ENCODE measurements around the gene KRTAP12-1.

KRTAP12-1 gene

GRCh38 chr21:44710756-44711326 is 28.9 kb upstream of the KRTAP12-1 start:
- DNase-seq: peak in 1 of 2 donors; percentile 1

- DNase-seq: peak in 1 of 2 donors; percentile 9
These were observed 28.3 kb upstream of the KRTAP12-1 start for GRCh38 chr21:44710294-44710665.

- peak; percentile 11 to 18 for DNase-seq
These were observed 27.7 kb upstream of the KRTAP12-1 start for GRCh38 chr21:44709426-44710293.

- peak in 1 of 2 donors; percentile 9 for DNase-seq
These were observed 27.0 kb upstream of the KRTAP12-1 start for GRCh38 chr21:44708866-44709425.

GRCh38 chr21:44708213-44708865 is 26.4 kb upstream of the KRTAP12-1 start:
- peak in 1 of 2 donors; percentile 9 for DNase-seq

GRCh38 chr21:44706706-44707581 is 25.0 kb upstream of the KRTAP12-1 start:
- DNase-seq: no peak

- no peak for DNase-seq
These were observed 24.2 kb upstream of the KRTAP12-1 start for GRCh38 chr21:44706026-44706705.

- DNase-seq: no peak
These were observed 22.7 kb upstream of the KRTAP12-1 start for GRCh38 chr21:44704636-44705001.

- DNase-seq: no peak
These were observed 22.0 kb upstream of the KRTAP12-1 start for GRCh38 chr21:44703731-44704635.

- DNase-seq: no peak
These were observed 21.2 kb upstream of the KRTAP12-1 start for GRCh38 chr21:44702973-44703730.

GRCh38 chr21:44702111-44702972 is 20.4 kb upstream of the KRTAP12-1 start:
- no peak for DNase-seq

GRCh38 chr21:44701541-44701940 is 19.6 kb upstream of the KRTAP12-1 start:
- DNase-seq: no peak

- no peak for DNase-seq
These were observed 19.0 kb upstream of the KRTAP12-1 start for GRCh38 chr21:44701023-44701400.

GRCh38 chr21:44700101-44701022 is 18.4 kb upstream of the KRTAP12-1 start:
- no peak for DNase-seq

GRCh38 chr21:44699502-44700001 is 17.6 kb upstream of the KRTAP12-1 start:
- no peak for DNase-seq

GRCh38 chr21:44697811-44698734 is 16.1 kb upstream of the KRTAP12-1 start:
- DNase-seq: no peak

All from CD4-positive, alpha-beta T cell treated with Interleukin-4 for 1 hour (primary cell).